SKM-1 (cell line): ENCODE data around the gene PDXK.

Source experiments
- DNase-seq: peaks from one replicate; lab custom pipeline; 2025; ENCODE audit not compliant: unreplicated experiment; lab: John Stamatoyannopoulos, UW

PDXK gene

GRCh38 chr21:43779660-43780059 is 60.7 kb downstream of the PDXK start:
- DNase-seq: no peak

- no peak for DNase-seq
Observed at GRCh38 chr21:43781846-43782245, 62.9 kb downstream of the PDXK start.

GRCh38 chr21:43782431-43783097 is 63.6 kb downstream of the PDXK start:
- no peak for DNase-seq

GRCh38 chr21:43783098-43783700 is 64.3 kb downstream of the PDXK start:
- DNase-seq: no peak

GRCh38 chr21:43785134-43785533 is 66.2 kb downstream of the PDXK start:
- no peak for DNase-seq

- DNase-seq: no peak
Observed at GRCh38 chr21:43786300-43786806, 67.4 kb downstream of the PDXK start.

GRCh38 chr21:43786807-43787440 is 68.0 kb downstream of the PDXK start:
- no peak for DNase-seq

- peak; percentile 75 for DNase-seq
Observed at GRCh38 chr21:43789276-43790009, 70.5 kb downstream of the PDXK start, which contains the start of gene RRP1. TSS of gene RRP1 (plus strand) at chr21:43789577. CDS start at chr21:43789630, 53 bp downstream.

- no peak for DNase-seq
Observed at GRCh38 chr21:43790010-43790524, 71.1 kb downstream of the PDXK start.

- no peak for DNase-seq
Observed at GRCh38 chr21:43792406-43792805, 73.5 kb downstream of the PDXK start.

- no peak for DNase-seq
Observed at GRCh38 chr21:43793243-43793642, 74.3 kb downstream of the PDXK start.

- DNase-seq: no peak
Observed at GRCh38 chr21:43794311-43794710, 75.4 kb downstream of the PDXK start.

GRCh38 chr21:43794857-43795256 is 75.9 kb downstream of the PDXK start:
- DNase-seq: no peak

- no peak for DNase-seq
Observed at GRCh38 chr21:43797415-43797814, 78.5 kb downstream of the PDXK start.

- DNase-seq: no peak
Observed at GRCh38 chr21:43797925-43798715, 79.2 kb downstream of the PDXK start.

GRCh38 chr21:43799301-43799840 is 80.4 kb downstream of the PDXK start:
- DNase-seq: no peak

GRCh38 chr21:43800124-43800523 is 81.2 kb downstream of the PDXK start:
- no peak for DNase-seq

- DNase-seq: no peak
Observed at GRCh38 chr21:43800566-43800965, 81.6 kb downstream of the PDXK start.

GRCh38 chr21:43801006-43801783 is 82.3 kb downstream of the PDXK start:
- DNase-seq: no peak
